HUDEP-2 (cell line): Measurements from ENCODE around the gene IDI1.
"Not testable (repeated sequence)": the region's sequence is repeated elsewhere in the genome, so short reads cannot be mapped to it uniquely, and the experiment has no call there.

Source experiments
- DNase-seq, 76 experiments: peaks; one replicate each; lab custom pipeline; 2025; ENCODE audit not compliant: unreplicated experiment in 76 of 76; lab: John Stamatoyannopoulos, UW

The IDI1 gene

DNA sequence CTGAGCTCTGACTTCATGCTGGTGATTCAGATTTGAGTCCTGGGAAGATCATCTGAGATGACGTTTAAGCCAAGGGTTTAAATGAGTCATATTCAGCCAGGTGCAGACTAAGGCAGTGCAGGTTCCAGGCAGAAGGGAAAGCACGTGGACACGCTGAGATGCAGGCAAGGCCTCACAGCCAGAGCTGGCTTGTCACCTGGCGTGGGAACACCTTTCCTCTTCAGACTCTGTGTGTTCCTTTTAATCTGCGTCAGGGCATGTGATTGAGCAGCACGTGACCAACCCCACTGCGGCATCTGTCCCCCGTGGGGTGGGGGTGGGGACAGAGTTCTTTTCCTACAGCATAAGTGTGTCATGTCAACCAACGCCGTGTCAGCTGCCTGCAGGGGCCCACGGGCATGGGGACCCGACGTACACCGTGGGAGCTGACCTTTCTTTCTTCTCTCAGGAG lies 12.6 kb downstream of the IDI1 start:
- DNase-seq, result no peak

DNA sequence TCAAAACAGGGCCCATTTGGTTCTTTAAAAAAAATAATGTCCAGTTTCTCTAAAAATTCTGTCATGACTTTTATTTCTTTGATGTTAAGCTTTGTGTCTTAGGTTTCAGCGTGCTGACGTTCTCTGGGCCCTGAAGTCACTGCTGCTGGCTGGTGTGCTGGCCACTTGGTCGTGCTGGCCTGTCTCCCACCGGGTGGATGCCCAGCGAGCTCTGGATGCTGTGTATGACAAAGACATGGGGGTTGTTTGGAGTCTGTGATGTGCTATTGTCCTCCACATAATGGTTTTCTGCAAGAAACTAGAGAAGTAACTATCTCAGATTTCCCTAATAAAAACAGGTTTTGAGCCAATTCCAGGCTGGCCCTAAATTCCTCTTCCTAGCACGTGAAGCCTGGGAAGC lies 13.7 kb downstream of the IDI1 start:
- DNase-seq, result no peak

DNA sequence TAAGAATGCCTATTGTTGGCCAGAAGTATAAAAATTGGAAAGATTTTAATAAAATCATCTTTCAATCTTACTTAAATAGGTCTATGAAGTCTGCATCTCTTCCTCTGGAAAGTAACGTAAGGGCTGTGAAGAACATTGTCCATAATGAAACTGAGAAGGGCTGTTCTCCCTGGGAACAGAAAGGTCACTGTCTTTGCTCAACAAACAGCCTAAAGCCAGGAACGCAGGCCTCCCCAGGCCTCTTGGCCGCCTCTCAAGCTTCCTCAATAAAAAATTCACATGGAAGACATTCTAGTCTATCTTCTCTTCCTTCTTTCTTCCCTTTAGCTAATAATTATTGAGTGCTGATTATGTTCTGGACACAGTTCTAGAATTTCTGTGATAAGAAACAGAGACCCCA lies 14.2 kb downstream of the IDI1 start:
- no peak for DNase-seq

DNA sequence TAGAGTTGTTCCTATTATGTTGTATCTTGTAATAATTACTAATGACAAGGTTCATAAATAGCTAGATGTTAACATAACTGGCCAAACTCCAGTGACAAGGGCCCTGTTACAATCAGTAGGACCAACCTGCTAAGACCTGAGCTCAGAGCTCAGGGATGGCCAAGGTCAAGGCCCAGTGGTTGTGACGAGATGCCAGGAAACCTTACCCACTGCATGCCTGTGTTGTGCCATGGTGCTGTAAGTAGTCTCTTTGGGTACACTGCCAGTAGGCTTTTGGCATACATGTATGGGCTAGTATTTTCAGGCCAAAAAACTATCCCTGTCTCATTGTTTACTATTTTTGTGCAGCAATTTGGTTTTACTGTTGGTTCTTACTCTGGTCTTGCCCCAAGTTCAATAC lies 15.3 kb downstream of the IDI1 start:
- no peak for DNase-seq

DNA sequence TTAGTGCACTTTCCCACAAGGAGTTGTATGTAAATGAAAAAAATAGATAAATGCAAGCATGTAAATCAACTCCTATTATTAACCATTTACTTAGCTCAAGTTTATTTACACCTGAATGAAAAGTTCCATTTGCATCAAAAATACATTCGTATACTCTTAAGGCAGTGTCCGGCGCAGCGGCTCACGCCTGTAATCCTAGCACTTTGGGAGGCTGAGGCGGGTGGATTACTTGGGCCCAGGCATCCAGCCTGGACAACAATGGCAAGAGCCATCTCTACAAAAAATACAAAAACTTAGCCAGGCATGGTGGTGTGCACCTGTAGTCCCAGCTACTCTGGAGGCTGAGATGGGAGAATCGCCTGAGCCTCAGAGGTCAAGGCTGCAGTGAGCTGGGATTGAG lies 19.1 kb downstream of the IDI1 start:
- no peak for DNase-seq

DNA sequence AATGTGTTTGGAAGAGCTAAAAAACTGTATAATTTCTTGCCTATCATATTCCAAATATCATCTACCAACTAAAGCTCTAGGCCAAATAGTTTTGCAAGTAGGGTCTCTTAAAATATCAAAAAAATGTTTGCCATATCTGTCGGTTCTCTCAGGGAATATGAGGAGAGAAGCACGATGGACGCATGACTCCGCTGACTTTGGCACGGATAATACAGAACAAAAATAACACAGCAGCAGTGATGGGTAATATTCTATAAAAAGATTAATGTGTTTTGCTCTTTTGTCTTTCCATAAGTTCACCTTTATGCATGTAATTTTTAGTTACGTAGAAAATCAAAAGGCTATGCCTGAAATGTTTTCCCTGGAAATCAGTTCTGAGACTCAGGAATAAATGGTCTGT lies 22.3 kb downstream of the IDI1 start:
- DNase-seq, result no peak

DNA sequence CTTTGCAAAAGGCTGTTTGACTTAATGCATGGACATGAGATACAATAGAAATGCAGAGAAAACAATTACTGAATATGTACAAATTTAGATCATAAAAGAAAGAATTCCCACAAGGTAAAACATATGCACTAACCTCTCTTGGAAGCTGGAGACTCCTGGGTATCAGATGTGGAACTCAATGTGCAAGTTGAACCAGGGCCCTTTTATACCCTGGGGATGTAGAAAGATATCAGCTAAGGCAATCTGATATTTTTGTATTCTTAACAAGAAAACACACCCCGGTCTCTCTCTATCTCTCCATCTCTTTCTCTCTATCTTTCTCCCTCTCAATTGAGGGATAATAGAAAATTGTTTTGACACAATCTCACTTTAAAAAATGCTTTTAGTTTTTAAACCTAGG lies 23.2 kb downstream of the IDI1 start, which contains the start of gene IDI2:
Gene IDI2, minus strand, starts transcription at position 177 of the 400 bp plus-strand sequence. CDS start 1,136 bp downstream, outside the sequence.
- DNase-seq, result no peak

DNA sequence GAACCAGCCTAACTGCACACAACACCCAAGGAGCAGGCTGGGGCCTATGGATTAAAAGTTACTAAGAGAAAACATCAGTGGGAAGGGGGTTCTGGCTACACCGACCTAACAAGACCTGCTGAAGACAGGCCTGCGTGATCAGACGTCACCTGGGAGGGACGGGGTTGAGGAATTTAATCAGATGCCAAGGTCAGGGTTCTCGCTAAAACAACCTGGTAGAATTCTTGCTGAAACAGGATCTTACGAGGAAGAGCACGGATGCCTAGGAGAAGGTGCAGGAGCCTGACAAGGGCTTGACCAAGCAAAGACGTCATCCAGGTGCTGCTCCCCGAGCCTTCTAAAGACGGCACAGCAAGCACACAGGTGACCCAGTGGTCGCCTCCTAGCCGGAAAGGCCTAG lies 24.8 kb downstream of the IDI1 start:
- DNase-seq, result no peak

DNA sequence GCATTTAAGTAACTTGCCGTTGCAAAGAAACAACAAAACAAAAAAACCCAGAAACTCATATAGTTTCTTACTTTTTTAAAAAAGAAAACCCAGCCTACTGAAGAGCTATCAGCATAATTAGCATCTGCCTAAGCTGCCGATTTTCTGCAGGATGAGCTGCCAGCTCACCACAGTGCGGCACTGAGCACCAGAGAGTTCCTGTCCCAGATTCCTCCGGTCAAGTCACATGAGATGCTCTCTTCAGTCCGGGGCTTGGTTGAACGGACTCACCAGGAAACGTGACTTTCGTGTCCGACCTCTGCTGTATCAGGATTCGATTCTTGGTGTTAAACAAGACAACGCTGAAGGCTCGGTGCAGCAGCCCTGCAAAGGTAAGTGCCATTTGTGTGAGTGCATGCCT lies 26.5 kb downstream of the IDI1 start:
- DNase-seq, result no peak

DNA sequence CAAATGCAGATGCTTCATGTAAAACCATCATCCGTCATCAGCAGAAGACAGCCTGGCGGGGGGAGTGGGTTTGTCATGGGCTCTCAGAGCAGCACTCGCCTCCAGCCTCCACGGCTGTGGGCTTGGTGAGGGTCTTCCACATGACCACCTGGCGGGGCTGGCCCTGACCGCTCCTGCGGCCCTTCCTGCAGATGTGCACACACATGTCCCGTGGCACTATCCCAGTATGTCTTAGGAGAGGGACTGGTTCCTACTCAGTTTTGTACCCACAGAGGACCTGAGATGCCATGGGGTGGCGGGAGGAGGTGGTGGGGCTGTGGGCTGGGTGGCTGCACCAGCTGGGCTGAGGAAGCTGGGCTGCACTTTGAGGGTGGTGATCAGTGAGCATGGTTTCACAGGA lies 28.0 kb downstream of the IDI1 start:
- no peak for DNase-seq

DNA sequence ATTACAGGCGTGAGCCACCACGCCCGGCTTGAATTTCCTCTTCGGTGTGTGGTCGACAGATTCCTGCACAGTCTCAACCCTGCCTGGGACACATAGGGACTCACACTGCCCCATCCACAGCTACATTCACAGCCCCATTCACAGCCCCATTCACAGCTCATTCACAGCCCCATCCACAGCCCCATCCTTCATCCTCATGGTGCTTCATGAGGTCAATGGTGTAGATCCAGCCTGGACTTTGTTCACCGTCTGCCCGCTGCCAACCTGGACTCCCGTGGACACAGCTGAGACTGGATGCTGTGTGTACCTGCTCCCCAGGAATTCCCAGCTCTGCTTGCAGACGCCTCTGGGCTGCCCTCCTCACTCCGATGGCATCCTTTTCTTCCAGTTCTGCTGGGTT lies 28.5 kb downstream of the IDI1 start:
- no peak for DNase-seq

DNA sequence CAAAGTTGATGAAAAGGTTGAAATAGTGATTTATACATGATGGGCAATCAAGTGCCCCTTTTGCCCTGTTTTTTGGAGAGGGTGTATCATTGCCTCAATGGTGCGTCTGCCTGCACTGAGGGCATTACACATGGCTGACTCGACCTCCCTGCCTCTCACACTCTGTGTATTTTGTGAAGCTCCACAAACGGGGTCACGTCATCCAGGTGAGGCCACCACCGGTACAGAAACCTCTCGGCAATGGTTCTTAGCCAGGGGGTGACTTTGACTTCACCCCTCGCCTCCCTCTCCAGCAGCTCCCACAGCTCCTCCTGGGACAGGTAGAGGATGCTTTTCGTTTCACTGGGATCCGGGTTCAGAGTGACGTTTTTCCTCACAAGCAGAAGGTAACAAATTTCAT lies 29.6 kb downstream of the IDI1 start:
- no peak for DNase-seq

DNA sequence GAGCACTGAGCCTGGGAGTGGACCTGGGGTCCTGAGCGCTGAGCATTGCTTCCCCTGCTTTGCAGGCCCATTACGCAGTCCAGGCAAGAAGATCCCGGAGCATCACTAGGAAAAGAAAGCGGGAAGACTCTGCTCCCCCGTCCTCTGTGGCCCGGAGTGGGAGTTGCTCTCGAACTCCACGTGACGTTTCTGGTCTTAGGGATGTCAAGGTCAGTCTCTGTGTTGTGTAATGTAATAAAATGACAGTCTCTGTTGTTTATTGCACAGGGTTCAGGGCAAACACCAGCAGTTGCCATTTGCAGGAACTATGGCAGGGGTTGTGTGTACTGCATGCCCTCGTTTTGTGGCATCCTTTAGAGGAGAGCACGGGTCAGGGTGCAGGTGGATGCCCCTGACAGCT lies 33.2 kb downstream of the IDI1 start:
- DNase-seq, result no peak

DNA sequence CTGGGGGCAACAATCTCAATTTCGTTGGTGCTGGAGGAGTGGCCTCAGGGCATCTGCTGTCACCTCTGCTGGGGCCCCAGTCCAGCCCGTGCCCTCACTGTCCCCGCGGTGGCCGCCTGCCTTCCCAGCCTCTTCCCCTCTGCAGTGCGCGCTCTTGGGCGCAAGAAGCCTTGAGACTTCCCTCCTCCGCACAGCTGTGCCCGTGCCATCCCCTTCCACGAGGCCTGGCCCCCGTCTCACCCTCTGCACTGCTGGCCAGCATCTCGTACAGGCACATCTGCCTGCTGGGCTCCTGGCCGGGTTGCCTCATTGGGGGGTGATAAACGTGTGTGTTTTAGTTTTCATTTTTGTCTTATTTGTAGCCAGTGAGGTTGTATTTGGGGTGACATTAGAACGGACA lies 37.2 kb downstream of the IDI1 start:
- no peak for DNase-seq

DNA sequence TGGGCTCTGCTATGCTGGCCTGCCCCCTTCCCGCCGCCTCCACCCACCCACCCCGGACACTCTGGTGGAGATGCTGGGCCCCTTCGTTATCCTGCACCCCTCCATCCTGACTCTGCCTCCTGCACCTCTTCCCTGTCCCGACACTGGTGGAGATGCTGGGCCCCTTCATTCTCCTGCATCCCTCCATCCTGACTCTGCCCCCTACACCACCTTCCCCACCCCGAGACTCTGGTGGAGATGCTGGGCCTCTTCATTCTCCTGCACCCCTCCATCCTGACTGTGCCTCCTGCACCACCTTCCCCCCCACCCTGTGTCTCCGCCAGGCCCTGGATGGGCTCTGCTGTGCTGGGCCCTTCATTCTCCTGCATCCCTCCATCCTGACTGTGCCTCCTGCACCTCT lies 38.2 kb downstream of the IDI1 start:
- no peak for DNase-seq

DNA sequence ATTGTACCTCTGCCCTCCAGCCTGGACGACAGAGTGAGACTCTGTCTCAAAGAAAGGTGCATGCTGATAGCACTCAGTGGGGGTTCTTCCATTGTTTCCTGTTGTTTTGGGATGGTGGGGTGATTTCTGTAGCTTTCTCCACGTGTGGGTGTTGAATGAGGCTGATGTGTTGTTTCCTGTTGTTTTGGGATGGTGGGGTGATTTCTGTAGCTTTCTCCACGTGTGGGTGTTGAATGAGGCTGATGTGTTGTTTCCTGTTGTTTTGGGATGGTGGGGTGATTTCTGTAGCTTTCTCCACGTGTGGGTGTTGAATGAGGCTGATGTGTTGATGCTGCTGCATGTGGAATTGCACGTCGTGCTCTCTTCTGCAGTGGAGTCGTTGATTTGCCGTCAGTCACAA lies 39.0 kb downstream of the IDI1 start:
- not testable (repeated sequence) for DNase-seq

DNA sequence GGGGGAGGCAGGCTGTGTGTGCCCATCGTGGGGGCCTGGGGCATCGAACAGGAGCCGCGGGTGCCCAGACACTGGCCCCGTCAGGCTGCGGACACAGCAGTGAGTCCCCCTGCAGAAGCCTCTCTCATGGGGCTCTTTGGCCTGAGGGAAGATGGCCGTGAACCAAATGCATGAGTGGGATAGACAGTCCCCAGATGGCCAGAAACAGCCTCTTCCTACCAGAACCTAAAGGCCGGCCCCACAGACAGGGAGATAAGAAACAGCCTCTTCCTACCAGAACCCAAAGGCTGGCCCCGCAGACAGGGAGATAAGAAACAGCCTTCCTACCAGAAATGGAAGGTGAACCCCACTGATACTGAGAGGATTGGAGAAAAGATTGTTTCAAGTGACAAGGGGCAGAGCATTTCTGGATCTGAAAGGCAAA lies 39.8 kb downstream of the IDI1 start:
- DNase-seq, result peak in 71 of 76 experiments; percentile 2 to 77 (median 39)

DNA sequence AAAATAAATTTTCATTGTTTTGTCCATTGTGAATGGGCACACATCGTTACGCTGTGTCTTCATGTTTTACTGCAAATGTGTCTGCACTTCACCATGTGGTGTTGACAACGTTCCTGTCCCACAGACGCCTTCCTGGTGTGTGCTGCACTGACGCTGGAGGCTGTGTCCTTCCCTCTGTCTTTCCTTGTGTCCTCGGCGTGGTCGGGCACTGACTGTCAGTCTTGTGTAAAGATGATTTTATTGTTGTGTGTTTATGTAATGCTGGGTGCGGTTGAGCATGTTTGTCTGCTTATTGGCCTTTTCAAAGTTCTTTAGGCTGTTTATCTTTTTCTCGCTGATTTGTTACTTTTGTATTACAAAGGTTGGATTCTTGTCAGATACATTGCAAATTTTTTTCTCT lies 41.3 kb downstream of the IDI1 start:
- no peak for DNase-seq

DNA sequence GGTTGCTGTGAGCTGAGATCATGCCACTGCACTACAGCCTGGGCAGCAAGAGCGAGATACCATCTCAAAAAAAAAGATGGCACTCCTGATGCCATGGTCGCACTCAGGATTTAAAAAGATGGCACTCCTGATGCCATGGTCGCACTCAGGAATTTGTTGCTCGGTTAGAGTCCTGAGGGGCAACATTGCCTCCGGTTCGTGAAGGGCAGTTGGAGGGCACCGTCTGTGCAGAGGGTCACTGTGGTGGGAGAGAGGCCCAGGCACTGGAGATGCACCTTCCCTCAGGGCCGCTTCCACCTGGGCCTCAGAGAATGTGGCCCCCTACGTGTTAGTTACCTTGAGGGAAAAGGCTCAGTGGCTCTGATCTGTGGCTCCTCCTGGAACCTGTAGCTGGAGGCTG lies 42.3 kb downstream of the IDI1 start:
- DNase-seq, result no peak

DNA sequence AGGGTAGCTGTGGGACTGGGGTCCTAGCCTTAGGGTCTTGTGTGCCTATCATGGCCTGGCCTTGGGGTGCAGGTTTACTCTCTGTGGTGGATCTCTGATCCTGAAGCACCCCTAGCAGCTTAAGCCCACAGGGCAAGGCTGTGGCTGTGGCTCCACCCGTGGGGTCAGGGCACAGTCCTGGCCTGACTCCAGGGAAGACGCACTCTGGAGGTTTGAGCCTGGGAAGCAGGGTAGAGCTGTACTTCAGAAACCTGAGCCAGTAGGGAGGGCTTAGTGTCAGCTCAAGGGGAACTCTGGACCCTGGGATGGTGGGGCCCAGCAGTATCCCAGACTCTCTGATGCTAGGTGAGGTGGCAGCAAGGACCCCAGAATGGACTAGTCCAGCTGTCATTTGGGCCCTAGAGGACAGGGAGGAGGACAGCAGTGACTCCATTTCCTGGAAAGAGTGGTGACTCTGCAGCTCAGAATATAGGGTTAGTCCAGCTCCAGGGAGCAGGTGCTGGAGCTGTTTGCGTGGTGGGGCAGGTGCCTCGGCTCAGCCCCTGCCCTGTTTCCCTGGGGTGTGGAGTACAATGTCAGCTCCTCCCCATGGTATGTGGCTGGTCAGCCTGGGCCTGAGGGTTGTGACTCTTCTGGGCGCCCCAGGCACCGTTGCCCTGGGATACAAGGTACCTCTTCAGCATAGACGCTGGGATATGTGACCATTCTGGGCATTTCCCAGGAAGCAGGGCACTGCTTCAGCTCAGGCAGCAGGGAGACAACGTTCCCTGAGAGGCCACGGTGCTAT lies 44.8 kb downstream of the IDI1 start:
- no peak for DNase-seq

DNA sequence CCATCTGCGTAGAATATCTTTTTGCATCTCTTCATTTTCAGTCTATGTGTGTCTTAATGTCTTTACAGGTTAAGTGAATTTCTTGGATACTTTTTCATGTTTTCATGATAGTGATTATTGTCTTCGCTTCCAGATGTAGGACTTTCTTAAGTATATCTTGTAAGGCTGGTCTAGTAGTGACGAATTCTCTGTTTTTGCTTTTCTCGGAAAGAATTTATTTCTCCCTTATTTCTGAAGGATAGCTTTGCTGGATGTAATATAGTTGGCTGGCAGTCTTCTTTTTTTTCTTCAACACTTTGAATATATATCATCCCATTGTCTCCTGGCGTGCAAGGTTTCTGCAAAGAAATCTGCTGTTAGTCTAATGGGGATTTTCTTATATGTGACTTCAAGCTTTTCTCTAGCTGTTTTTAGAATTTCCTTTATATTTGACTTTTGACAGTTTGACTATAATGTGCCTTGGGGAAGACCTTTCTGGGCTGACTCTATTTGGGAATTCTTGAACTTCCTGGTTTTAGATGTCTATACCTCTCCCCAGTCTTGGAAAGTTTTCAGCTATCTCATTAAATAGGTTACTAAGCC lies 46.4 kb downstream of the IDI1 start:
- DNase-seq, result no peak

DNA sequence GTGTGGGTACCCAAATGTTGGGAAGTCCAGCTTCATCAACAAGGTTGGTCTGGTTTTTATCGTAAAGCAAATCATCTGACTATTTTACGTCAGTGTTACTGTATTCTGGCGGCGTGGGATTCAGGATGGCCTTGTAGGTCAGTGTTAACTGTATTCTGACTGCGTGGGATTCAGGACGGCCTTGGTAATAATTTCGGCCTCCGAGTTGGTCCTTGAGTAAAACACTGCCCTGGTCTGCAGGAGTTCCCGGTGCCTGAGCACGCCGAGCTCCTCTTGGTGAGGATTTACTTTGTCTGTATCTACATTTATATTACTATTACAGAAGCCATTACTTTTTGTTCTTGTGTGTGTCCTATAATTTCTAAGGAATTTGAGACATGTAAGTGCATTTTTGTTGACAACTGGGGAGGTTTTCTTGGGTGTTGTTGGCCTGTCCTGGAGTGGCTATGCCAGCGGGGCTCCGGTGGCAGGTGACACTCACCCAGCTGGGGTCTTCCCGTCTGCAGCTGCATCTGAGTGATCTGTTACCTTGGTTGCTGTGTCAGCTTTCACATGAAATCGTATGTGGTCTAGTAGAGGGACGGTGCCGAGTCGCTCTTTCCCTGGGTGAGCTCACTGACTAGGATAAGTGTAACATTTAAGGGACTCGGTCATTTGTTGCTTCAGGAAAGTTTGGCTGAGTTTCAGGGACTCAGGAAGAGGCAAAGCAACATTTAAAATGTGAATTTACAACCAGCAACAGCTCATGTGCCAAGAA lies 51.5 kb downstream of the IDI1 start:
- DNase-seq, result no peak
